ENCODE results near the gene DGUOK.

Gene DGUOK

DNA sequence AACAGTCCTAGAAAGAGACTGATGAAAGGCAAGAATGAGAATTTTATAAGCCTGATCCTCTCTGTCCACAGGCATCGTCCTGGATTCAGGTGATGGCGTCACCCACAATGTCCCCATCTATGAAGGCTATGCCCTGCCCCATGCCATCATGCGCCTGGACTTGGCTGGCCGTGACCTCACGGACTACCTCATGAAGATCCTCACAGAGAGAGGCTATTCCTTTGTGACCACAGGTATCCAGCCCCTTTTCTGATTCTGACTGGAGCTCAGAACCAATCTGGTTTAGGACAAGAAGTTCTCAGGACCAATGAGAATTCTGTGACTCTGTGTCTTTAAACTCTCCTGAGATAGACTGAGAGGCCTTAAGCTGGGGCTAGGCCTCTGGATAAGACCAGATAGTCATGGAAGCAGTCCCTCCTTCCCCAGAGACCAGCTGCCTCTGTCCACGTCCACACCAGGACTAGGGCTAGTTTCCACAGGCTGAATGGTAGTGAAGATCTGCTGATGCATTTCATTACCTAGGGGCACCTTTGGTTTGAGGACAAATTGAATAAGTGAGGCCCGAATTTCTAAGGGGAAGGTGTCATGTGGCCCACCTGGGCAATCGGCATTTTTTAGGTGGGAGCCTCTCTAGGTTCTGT lies 13.1 kb upstream of the DGUOK start:
- DNase-seq (ENCODE audit: extremely low spot score) = no peak
- CTCF ChIA-PET = interaction anchor here (0.7 to 7.8 kb wide), 2 partner anchors 7 to 23 kb away, joined by 3 to 72 read pairs; no protein-coding TSS in a partner anchor
- TF ChIP-seq, protein P1, sequence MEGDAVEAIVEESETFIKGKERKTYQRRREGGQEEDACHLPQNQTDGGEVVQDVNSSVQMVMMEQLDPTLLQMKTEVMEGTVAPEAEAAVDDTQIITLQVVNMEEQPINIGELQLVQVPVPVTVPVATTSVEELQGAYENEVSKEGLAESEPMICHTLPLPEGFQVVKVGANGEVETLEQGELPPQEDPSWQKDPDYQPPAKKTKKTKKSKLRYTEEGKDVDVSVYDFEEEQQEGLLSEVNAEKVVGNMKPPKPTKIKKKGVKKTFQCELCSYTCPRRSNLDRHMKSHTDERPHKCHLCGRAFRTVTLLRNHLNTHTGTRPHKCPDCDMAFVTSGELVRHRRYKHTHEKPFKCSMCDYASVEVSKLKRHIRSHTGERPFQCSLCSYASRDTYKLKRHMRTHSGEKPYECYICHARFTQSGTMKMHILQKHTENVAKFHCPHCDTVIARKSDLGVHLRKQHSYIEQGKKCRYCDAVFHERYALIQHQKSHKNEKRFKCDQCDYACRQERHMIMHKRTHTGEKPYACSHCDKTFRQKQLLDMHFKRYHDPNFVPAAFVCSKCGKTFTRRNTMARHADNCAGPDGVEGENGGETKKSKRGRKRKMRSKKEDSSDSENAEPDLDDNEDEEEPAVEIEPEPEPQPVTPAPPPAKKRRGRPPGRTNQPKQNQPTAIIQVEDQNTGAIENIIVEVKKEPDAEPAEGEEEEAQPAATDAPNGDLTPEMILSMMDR (IDR thresholded peaks at IDR 0.05; ENCODE audit: control extremely low read depth, extremely low read depth, low read depth, missing control alignments) = no peak
- POLR2A ChIA-PET = no interaction called here

DNA sequence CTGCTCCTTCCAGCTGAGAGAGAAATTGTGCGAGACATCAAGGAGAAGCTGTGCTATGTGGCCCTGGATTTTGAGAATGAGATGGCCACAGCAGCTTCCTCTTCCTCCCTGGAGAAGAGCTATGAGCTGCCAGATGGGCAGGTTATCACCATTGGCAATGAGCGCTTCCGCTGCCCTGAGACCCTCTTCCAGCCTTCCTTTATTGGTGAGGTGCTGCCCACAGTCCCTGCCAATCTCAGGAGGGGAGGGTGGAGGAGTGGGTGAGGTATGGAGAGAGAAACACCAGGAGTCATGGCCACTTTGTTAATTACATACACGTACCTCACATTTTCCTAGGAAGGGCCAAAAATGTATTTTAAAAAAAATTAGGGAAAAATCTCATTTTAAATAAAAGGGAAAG lies 12.0 kb upstream of the DGUOK start:
- POLR2A ChIA-PET = no interaction called here
- TF ChIP-seq, protein P1 (IDR thresholded peaks at IDR 0.05; ENCODE audit: control extremely low read depth, extremely low read depth, low read depth, missing control alignments) = no peak
- DNase-seq (ENCODE audit: extremely low spot score) = no peak
- CTCF ChIA-PET = interaction anchor here (7.8 kb wide), 1 partner anchor 6 kb away, joined by 72 read pairs; no protein-coding TSS in a partner anchor

DNA sequence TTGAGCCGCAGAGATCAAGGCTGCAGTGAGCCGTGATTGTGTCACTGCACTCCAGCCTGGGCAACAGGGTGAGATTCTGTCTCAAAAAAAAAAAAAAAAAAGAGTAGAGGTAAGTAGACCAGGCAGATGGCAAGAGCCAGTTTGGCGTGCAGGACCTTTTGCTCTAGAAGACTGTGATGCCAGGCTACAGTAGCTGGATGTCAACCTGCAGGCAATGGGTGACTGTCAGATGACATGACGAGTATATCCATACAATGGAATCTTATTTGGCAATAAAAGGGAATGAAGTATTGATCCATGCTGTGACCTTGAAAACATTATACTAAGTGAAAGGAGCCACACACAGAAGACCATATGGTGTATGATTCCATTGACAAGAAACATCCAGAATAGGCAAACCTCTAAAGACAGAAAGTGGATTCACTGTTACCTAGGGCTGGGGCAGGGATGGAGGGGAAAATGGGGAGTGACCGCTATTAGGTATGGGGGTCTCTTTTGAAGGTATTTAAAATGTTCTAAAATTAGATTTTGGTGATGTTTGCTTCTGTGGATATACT lies 11.2 kb upstream of the DGUOK start:
- POLR2A ChIA-PET = no interaction called here

DNA sequence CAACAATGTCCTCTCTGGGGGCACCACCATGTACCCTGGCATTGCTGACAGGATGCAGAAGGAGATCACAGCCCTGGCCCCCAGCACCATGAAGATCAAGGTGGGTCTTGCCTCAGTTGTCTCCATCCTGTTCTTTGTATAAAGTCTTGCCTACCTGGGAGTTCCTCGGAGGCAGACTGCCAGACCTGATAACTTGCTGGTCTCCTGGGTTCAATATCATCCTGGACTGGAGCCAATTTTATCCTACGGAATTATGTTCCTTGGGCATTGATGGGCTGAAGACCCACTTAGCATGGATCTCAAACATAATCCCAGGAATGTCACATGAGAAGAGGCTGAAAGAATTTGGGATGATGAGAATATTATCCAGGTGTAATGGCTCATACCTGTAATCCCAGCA lies 10.0 kb upstream of the DGUOK start:
- DNase-seq (ENCODE audit: extremely low spot score) = no peak
- POLR2A ChIA-PET = no interaction called here
- CTCF ChIA-PET = interaction anchor here (0.9 to 8.1 kb wide), 5 partner anchors 6 to 93 kb away, joined by 3 to 72 read pairs (median 4); partner anchors contain the start of gene ACTG2
- TF ChIP-seq, protein P1 (IDR thresholded peaks at IDR 0.05; ENCODE audit: control extremely low read depth, extremely low read depth, low read depth, missing control alignments) = no peak

More for the DNA sequence above, 11.2 kb upstream of the DGUOK start:
- CTCF ChIA-PET = interaction anchor here (1.5 kb wide), 1 partner anchor 23 kb away, joined by 3 read pairs; the partner anchor contains the start of gene ACTG2
- no peak for DNase-seq (ENCODE audit: extremely low spot score)
- TF ChIP-seq, protein P1 (IDR thresholded peaks at IDR 0.05; ENCODE audit: control extremely low read depth, extremely low read depth, low read depth, missing control alignments) = no peak

DNA sequence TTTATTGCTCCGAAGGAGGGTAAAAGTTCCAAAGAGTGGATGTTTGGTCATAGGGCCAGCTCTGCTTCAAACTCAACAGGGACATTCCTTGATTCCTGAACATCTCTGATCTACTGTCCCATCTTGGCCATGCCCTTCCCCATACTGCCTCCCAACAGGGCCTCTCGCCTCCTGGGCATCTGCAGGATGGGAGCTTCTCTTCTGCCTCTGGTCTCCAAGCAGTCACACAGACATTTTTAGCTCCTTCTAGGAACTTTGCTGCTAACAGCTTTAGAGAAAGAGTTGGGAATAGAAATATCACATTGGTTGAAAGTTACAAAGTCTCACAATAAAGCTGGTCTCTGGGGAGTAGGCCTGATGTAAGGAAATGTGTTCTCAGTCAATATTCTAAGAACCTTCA lies 9.4 kb upstream of the DGUOK start:
- TF ChIP-seq, protein P1 (IDR thresholded peaks at IDR 0.05; ENCODE audit: control extremely low read depth, extremely low read depth, low read depth, missing control alignments) = no peak
- CTCF ChIA-PET = interaction anchor here (0.9 to 8.1 kb wide), 4 partner anchors 6 to 93 kb away, joined by 4 to 72 read pairs (median 4); no protein-coding TSS in a partner anchor
- DNase-seq (ENCODE audit: extremely low spot score) = no peak
- POLR2A ChIA-PET = no interaction called here

DNA sequence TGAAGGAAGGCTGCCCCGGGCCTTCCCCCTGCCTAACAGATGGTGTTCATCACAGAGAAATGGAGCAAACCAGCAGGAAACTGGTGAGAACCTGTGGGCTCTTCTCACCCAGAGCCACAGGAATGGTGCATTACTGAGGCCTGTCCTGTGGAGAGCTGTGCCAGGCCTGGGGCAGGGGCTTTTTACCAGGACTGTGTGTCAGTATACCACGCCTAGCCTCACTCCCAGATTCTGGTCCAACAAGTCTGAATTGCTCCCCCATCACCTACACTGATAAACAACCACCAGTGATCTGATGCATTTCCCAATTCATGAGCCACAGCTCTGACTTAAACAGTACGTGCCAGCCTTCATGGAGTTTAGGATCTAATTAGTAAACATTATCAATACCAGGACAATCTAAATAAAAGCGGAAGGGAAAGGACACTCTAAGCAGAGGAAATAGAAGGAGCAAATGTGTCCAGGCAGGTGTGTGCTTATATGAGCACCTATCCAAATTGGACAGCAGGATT lies 8.9 kb upstream of the DGUOK start:
- POLR2A ChIA-PET = no interaction called here
- CTCF ChIA-PET = interaction anchor here (0.9 to 8.1 kb wide), 6 partner anchors 7 to 94 kb away, joined by 3 to 72 read pairs (median 4); partner anchors contain the start of gene DGUOK
- DNase-seq (ENCODE audit: extremely low spot score) = no peak
- TF ChIP-seq, protein P1 (IDR thresholded peaks at IDR 0.05; ENCODE audit: control extremely low read depth, extremely low read depth, low read depth, missing control alignments) = no peak

Data from GM10248 (cell line).